NCI-H1105 treated with DMSO at 0.1 percent for 48 hours (cell line): ENCODE data around the gene PDE1C.
"Not testable (repeated sequence)": the region's sequence is repeated elsewhere in the genome, so short reads cannot be mapped to it uniquely, and the experiment has no call there.

Experiments
- DNase-seq: peaks from one replicate; lab custom pipeline; 2025; lab: John Stamatoyannopoulos, UW

Gene PDE1C

DNA sequence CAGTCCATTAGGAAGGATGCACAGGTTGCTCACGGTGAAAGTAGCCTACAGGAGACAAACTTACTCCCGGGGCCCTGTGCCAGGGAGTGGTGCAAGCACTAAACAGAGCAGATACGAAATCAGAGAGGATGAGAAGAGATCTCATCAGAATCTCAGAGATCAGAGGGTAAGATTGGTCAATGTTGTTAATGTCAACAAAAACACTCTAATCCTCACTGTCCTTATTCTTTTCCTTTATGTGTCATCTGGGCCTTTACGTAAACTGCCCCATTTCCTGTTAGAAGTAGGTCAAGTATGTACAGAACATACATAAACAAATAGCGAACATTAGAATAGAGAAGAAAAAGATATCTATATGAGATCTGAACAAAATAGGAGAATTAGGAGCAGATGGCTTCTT, 220.1 kb downstream of the PDE1C start:
- no peak for DNase-seq

DNA sequence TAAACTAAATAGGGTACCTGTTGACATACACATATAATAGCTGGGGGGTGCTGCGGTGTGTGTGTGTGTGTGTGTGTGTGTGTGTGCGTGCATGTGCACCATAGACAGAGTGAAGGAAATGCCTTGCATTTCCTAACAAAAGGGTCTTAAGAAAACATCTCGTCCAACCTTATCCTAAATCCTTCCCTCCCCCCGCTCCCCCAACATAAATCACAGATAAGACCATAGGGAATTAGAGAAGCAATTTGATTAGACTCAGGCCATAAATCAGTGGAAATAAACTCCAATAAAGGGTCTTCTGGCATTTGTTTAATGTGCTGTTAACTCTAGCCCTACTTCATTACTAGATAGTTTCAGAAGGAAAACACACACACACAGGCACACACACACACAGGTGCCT, 234.7 kb downstream of the PDE1C start:
- no peak for DNase-seq

DNA sequence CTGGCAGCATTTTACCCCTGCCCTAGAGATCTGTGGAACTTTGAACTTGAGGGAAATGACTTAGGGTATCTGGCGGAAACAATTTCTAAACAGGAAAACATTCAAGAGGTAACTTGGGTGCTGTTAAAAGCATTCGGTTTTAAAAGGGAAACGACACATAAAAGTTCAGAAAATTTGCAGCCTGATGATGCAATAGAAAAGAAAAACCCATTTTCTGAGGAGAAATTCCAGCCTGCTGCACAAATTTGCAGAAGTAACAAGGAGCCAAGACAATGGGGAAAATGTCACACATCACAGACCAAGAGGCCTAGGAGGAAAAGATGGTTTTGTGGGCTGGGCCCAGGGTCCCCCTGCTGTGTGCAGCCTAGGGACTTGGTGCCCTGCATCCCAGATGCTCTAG, 236.6 kb downstream of the PDE1C start:
- DNase-seq = not testable (repeated sequence)

DNA sequence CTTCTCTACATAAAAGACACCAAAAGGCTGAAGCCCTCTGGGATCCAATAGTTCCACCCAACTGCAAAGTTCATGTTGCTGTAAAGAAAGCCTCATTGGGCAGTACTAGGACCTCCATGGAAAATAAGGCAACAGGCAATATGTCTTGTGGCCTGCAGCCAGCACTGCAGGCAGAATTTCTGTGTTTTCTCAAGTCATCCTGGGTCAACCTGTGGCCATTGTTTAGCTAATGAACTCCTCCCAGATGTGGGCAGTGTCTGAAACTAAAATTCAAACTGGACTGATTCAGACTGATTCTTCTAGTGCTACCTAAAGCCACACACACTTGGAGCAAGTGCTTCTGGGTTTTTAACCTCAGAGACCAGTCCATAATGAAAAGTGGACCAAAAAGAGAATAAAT, 241.7 kb downstream of the PDE1C start:
- DNase-seq = no peak

GRCh38 chr7:31825576-31825975, 244.6 kb downstream of the PDE1C start:
- no peak for DNase-seq

DNA sequence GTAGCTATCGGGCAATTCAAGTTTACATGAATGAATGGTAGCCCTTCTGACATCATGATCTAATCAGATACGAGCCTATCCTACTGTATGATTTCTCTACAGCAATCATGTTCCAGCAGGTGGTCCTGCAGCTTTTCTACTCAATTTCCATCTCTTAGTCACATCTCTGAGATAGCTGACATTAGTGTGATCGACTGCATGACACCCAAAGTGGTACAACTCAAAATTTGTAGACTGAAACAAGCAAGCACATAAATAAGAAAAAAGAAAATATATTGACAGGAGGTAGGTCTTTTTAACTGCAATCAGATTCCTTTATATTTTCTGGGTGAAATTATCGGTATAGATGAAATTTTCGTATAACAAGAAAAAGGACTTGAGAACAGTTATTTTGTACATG, 251.2 kb downstream of the PDE1C start:
- DNase-seq = no peak

- no peak for DNase-seq
Observed at GRCh38 chr7:31816810-31817209, 253.4 kb downstream of the PDE1C start.

DNA sequence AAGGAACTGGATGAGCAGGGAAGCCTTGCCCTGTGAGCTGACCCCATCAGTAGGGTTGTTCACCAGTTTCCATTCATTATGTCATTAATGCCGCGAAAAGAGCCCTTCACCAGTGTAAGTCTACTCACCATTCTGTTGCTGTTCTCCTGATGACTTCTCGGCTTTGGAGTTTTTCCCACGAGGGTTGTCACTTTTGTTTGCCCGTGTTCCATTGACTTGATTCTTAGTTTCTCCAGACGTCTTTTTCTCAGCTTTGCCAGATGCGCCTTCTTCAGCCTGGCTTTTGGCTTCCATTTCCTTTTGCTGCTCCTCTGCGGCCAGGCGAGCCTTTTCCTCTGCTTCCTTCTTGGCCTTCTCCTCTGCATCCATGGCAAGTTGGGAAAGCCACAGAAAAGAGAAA, 254.4 kb downstream of the PDE1C start:
- DNase-seq = no peak

- no peak for DNase-seq
Observed at GRCh38 chr7:31814187-31814586, 256.0 kb downstream of the PDE1C start.

DNA sequence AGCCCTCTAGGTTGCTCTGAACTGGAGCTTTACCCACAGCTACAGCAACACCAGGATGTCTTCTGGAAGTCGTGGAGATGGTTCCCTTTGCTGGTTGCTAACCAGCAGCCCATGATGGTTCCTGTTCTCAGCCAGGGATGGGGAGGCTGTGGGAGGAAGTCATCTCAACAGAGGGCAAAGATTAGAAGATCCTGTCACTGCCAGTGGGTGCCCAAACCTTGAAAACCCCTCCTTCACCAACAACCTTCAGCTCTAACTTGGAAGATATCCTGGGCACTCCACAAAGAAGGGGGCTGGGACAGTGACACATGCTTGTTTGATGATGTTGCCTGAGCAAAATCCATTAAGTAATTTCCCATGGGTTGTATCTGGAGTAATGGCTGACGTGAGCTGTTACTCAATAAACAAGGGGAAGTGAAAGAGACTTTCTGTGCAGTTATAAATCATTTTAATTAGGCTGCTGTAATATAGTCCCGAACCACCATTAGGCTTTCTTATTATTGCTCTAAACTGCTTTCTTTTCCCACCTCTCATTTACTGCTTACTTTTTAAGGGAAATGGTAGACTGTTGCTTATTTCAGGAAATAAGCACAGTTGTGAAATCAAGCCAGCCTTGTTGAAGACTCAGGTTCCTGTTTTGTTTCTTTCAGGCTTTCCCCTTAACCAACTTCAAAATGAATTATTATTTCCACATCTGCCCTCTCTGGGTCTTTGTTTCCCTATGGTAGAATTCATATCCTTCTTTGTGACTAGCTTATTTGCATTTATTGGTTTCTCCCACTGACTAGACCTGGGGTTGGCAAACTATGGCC, 258.4 kb downstream of the PDE1C start:
- DNase-seq = peak; percentile 18

- no peak for DNase-seq
Observed at GRCh38 chr7:31805209-31805818, 264.9 kb downstream of the PDE1C start.

DNA sequence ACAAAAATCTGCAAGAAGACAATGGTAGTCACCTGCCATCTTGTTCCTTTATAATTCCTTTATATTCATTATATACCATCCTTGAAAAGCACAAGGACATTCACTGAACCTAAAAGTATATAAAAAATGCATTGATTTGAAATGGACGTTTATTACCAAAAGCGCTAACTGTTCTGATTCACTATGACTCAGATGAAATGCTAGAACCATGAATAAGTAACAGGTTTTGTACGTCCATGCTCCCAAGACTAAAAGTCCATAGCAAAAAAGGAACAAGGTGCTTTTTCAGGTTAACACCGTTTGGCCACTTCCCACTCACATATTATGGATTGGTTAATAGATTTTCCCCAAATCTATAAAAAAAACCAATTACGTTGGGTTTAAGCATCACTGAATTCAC, 273.8 kb downstream of the PDE1C start:
- DNase-seq = no peak

GRCh38 chr7:31794851-31795344, 275.3 kb downstream of the PDE1C start:
- no peak for DNase-seq

DNA sequence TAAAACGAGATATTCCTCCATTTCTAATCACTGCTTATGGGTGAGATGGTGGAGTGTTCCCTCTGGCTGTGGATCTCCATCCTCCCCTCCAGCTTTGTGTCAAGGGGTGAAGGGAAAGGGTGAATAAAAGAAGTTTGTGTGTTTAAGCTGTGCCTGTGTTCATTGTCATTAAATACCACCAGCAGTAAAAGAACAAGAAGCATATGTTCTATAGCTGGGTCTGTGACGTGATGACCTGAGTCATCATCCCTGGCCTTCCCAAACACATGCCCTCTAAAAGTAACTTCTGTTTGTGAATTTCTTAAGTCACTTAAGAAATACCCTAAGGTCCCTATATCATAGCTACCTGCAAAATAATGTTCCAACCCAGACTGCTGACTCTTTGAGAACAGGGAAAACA, 278.3 kb downstream of the PDE1C start:
- no peak for DNase-seq

- no peak for DNase-seq
Observed at GRCh38 chr7:31788883-31789680, 281.1 kb downstream of the PDE1C start.

- no peak for DNase-seq
Observed at GRCh38 chr7:31788445-31788844, 281.8 kb downstream of the PDE1C start.

GRCh38 chr7:31786326-31786725, 283.9 kb downstream of the PDE1C start:
- DNase-seq = no peak

DNA sequence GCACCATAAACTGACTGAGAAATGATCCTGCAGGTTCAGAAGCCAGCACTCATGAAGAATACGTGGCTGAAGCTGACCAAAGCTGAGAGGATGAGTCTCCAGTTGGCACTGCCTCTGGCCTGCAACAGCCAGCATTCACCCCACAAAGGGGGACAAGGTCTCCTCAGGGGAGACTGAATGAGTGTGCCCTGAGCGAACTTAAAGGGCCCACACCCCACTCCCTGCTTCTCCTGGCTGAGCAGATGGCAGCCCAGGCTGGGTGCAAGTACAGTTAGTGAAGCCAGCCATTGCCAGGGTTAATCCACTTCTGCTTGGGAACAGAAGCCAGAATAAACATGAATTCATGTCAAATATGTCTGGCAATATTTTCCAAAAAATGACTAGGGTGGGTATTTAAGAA, 285.1 kb downstream of the PDE1C start:
- DNase-seq = no peak

GRCh38 chr7:31783221-31783620, 287.0 kb downstream of the PDE1C start:
- no peak for DNase-seq

- peak; percentile 68 for DNase-seq
Observed at GRCh38 chr7:31782411-31782991, 287.7 kb downstream of the PDE1C start.

- DNase-seq = no peak
Observed at GRCh38 chr7:31778296-31778695, 291.9 kb downstream of the PDE1C start.

DNA sequence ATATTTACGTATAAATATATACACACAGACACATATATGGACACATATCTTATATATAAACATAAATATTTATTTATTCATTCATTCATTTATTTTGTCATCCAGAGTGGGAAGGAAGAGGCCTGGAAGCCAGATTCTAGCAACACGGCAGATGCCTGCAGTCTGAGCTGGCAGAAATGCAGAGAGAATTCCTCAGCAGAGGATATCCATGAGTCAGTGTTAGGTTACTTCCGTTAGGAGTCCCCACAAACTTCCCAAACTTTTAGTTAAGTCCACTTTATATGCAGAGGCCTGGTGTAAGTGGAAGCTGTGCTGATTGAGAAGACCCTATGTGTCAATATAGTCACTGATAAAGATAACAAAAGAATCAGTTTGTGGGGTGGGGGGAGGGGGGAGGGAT, 293.6 kb downstream of the PDE1C start:
- no peak for DNase-seq
